Measurements from ENCODE around the gene AHNAK. TPM values are rescaled to one million over a fixed set of nuclear protein-coding genes. Genes with fewer than 3 reads are reported as not detected.

AHNAK gene
- total and polyA plus RNA-seq, 2 experiments from 2014 or later, result 167 to 548 TPM

- H3K4me2 ChIP-seq (ENCODE audit: unreplicated experiment), result no peak within 1 kb of the TSS
- 69 to 84% methylated on average over 4 of the region's 4 CpGs for WGBS, 2 experiments (ENCODE audit: low coverage in 1 of 2, low lambda C conversion rate in 2 of 2, missing lambda C conversion rate in 2 of 2)
- no peaks in the 10 kb centered on the region for H3K27me3 ChIP-seq (replicated peaks; ENCODE audit: insufficient read depth)
- no peaks in the 10 kb centered on the region for H3K9me2 ChIP-seq (ENCODE audit: insufficient read depth)
- no peaks in the 10 kb centered on the region for H3K36me3 ChIP-seq (ENCODE audit: low read depth)
- H3F3A ChIP-seq (ENCODE audit: insufficient read depth), result no peaks in the 10 kb centered on the region
- 0 out of 2 replicates have a peak within 1 kb of the TSS, but pooled peaks have one; percentile 52 for H2AFZ ChIP-seq
- no peak within 1 kb of the TSS for H3K27ac ChIP-seq
- H3K4me1 ChIP-seq (ENCODE audit: insufficient read depth), result no peaks in the 10 kb centered on the region
- DNase-seq, result no peak
- no peaks in the 10 kb centered on the region for H4K20me1 ChIP-seq (ENCODE audit: insufficient read depth)
- H3K9me3 ChIP-seq (ENCODE audit: low read depth), result no peaks in the 10 kb centered on the region
- TF ChIP-seq EZH2phosphoT487 (IDR thresholded peaks at IDR 0.05; ENCODE audit: insufficient read depth, low read depth) (no peak), EZH2 (IDR thresholded peaks at IDR 0.05; ENCODE audit: insufficient read depth, poor library complexity, severe bottlenecking) (no peak)
- no peaks in the 10 kb centered on the region for H3K79me2 ChIP-seq (ENCODE audit: insufficient read depth)
- H3K4me3 ChIP-seq, result no peak within 1 kb of the TSS
- H3K9ac ChIP-seq, result no peak within 1 kb of the TSS
- in situ Hi-C loops (cut with MboI), result no loop called here
These were observed 127.9 kb downstream of the AHNAK start, which contains the start of gene SCGB1A1 for GRCh38 chr11:62418733-62419132. Gene SCGB1A1 (plus strand): TSS chr11:62419033. CDS start chr11:62419096, 63 bp downstream.

DNA sequence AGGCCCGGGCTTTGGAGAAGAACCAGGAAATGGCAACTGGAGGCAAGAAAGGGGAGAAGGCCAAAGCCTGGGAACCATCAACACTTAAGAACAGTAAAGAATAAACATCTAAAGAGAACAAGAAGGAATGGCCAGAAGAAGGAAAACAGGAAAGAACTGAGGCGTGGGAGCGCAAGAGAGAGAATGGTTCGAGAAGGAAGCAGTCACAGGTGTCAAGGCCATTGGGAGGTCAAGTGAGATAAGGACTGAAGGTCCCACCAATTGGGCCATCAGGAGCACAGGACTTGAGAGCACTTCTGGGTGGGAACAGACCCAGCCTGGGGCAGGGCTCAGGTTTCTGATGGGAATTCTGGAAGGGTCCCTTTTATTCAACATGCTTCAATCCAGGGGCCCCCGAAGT lies 128.5 kb downstream of the AHNAK start:
- no peaks in the 10 kb centered on the region for H3K27me3 ChIP-seq (replicated peaks; ENCODE audit: insufficient read depth)
- H3K27ac ChIP-seq, result no peak overlapping the region
- no peaks in the 10 kb centered on the region for H3K36me3 ChIP-seq (ENCODE audit: low read depth)
- H4K20me1 ChIP-seq (ENCODE audit: insufficient read depth), result no peaks in the 10 kb centered on the region
- no peaks in the 10 kb centered on the region for H3K9me2 ChIP-seq (ENCODE audit: insufficient read depth)
- H3K4me2 ChIP-seq (ENCODE audit: unreplicated experiment), result no peak overlapping the region
- WGBS, 2 experiments (ENCODE audit: low coverage in 1 of 2, low lambda C conversion rate in 2 of 2, missing lambda C conversion rate in 2 of 2), result 77 to 86% methylated on average over 5 of the region's 5 CpGs
- no peak overlapping the region for H2AFZ ChIP-seq
- no peak overlapping the region for H3K9ac ChIP-seq
- H3K4me1 ChIP-seq (ENCODE audit: insufficient read depth), result no peaks in the 10 kb centered on the region
- DNase-seq, result no peak
- no peaks in the 10 kb centered on the region for H3K9me3 ChIP-seq (ENCODE audit: low read depth)
- TF ChIP-seq EZH2 (IDR thresholded peaks at IDR 0.05; ENCODE audit: insufficient read depth, poor library complexity, severe bottlenecking), result no peak
- TF ChIP-seq EZH2phosphoT487 (IDR thresholded peaks at IDR 0.05; ENCODE audit: insufficient read depth, low read depth), result no peak
- no peak overlapping the region for H3K4me3 ChIP-seq
- in situ Hi-C loops (cut with MboI), result no loop called here
- no peaks in the 10 kb centered on the region for H3K79me2 ChIP-seq (ENCODE audit: insufficient read depth)
- H3F3A ChIP-seq (ENCODE audit: insufficient read depth), result no peaks in the 10 kb centered on the region

- in situ Hi-C loops (cut with MboI), result no loop called here
- Histone ChIP-seq H4K20me1 (ENCODE audit: insufficient read depth) (no peaks in the 10 kb centered on the region), H3K4me3 (no peak overlapping the region), H3K9ac (no peak overlapping the region), H2AFZ (no peak overlapping the region), H3K27me3 (replicated peaks; ENCODE audit: insufficient read depth) (no peaks in the 10 kb centered on the region), H3K36me3 (ENCODE audit: low read depth) (no peaks in the 10 kb centered on the region), H3K27ac (no peak overlapping the region), H3K79me2 (ENCODE audit: insufficient read depth) (no peaks in the 10 kb centered on the region), H3K4me2 (ENCODE audit: unreplicated experiment) (no peak overlapping the region), H3F3A (ENCODE audit: insufficient read depth) (no peaks in the 10 kb centered on the region), H3K4me1 (ENCODE audit: insufficient read depth) (no peaks in the 10 kb centered on the region), H3K9me2 (ENCODE audit: insufficient read depth) (no peaks in the 10 kb centered on the region), H3K9me3 (ENCODE audit: low read depth) (no peaks in the 10 kb centered on the region)
- DNase-seq, result no peak
- 83 to 84% methylated on average over 12 of the region's 12 CpGs for WGBS, 2 experiments (ENCODE audit: low coverage in 1 of 2, low lambda C conversion rate in 2 of 2, missing lambda C conversion rate in 2 of 2)
- TF ChIP-seq EZH2 (IDR thresholded peaks at IDR 0.05; ENCODE audit: insufficient read depth, poor library complexity, severe bottlenecking), result no peak
- TF ChIP-seq EZH2phosphoT487 (IDR thresholded peaks at IDR 0.05; ENCODE audit: insufficient read depth, low read depth), result no peak
These were observed 130.0 kb downstream of the AHNAK start for GRCh38 chr11:62416596-62416995.

GRCh38 chr11:62413060-62413696 lies 133.4 kb downstream of the AHNAK start:
- Histone ChIP-seq H3K4me3 (no peak overlapping the region), H3K27ac (no peak overlapping the region), H3K79me2 (ENCODE audit: insufficient read depth) (no peaks in the 10 kb centered on the region), H3K4me1 (ENCODE audit: insufficient read depth) (no peaks in the 10 kb centered on the region), H3K4me2 (ENCODE audit: unreplicated experiment) (no peak overlapping the region), H3K9ac (no peak overlapping the region), H3K27me3 (replicated peaks; ENCODE audit: insufficient read depth) (no peaks in the 10 kb centered on the region), H3K9me3 (ENCODE audit: low read depth) (no peaks in the 10 kb centered on the region), H4K20me1 (ENCODE audit: insufficient read depth) (no peaks in the 10 kb centered on the region), H2AFZ (no peak overlapping the region), H3K9me2 (ENCODE audit: insufficient read depth) (no peaks in the 10 kb centered on the region), H3K36me3 (ENCODE audit: low read depth) (no peaks in the 10 kb centered on the region), H3F3A (ENCODE audit: insufficient read depth) (no peaks in the 10 kb centered on the region)
- DNase-seq, result no peak
- in situ Hi-C loops (cut with MboI), result no loop called here
- 83 to 86% methylated on average over 8 of the region's 8 CpGs for WGBS, 2 experiments (ENCODE audit: low coverage in 1 of 2, low lambda C conversion rate in 2 of 2, missing lambda C conversion rate in 2 of 2)
- TF ChIP-seq EZH2 (IDR thresholded peaks at IDR 0.05; ENCODE audit: insufficient read depth, poor library complexity, severe bottlenecking) (no peak), EZH2phosphoT487 (IDR thresholded peaks at IDR 0.05; ENCODE audit: insufficient read depth, low read depth) (no peak)
